Suppressor macrophage treated with lipopolysaccharide for 1 hour (primary cell): ENCODE data around the gene HGFAC.
"Not testable (repeated sequence)": the region's sequence is repeated elsewhere in the genome, so short reads cannot be mapped to it uniquely, and the experiment has no call there.

ENCODE experiments used
- DNase-seq, 3 donors: peaks; one replicate each; pipeline ENCODE4 v3.0.0-alpha.2; 2020 to 2022

HGFAC gene

DNA sequence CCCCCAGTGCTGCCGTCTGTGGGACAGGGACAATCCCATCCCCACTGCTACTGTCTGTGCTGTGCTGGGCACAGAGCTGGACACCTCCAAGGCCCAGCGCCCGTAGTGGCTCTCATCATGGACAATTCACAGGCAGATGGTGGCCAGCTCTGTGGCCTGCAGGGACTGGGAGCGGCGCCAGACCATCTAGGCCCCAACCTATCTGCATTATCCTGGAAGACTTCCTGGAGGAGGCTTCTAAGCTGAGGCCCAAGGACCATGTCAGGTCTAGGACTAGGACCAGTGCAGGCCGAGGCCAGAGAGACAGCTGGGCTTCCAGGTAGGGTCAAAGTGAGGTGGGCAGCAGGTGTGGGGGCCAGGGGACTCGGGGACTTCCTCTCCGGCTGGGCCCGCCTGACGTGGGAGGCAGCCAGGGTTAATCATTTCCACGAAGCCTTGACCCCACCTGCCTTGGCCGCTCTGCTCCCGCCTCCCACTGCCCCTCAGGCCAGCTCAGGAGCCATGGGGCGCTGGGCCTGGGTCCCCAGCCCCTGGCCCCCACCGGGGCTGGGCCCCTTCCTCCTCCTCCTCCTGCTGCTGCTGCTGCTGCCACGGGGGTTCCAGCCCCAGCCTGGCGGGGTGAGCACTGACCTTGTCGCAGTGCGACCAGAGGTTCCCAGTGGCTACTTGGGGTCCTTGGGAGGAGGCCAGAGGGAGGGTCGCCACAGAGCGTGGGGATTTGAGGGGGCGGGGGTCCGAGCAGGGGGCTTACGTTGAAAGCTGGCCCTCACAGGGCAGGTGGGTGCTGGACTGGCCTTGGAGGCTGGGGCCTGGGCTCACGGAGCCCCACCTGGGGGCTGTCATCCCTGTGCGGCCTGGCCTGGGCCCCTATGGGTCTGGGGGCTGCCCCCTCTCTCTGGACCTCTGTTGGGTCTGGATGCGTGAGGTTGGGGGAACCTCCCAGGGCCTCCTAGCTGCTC lies at the start of gene HGFAC:
TSS of gene HGFAC (plus strand) at position 468 of the 959 bp plus-strand sequence. CDS start at position 502, 34 bp downstream.
- DNase-seq: no peak

DNA sequence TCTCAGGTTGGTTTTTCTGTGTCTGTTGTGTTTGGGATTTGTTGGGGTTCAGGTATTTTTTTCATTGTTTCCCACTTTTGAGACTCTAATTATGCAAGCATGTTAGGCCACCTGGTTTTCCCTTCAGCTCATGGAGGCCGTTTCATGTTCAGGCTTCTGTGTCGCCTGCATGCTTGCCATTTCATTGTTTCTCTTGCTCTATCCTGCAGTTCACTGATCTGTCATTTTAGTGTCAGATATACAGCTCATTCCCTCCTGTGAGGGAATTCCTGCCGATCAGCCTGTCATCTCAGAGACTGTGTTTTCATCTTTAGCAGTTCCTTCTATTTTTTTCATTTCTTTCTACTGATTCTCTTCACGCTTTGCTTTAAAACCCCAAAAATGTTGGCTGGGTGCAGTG lies 49.4 kb upstream of the HGFAC start:
- DNase-seq: no peak

DNA sequence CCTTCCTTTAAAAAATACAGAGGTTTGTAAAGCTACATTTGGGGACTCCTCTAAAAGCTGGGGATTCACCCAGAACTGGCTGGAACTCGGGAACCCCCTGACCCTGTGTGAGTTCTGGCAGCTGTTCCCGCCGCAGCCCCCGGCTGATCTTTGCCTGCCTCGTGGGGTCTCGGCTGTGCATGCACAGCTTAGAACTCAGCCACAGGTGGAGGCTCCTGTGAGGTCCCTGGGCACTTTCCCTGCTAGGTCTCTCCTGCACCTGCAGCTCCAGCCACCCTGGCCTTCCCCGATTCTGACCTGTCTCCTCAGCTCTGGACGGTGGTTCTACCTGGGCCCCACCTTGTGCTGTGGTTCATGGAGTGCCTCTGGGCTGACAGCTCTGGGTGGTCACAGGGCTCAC lies 48.6 kb upstream of the HGFAC start:
- DNase-seq: no peak

DNA sequence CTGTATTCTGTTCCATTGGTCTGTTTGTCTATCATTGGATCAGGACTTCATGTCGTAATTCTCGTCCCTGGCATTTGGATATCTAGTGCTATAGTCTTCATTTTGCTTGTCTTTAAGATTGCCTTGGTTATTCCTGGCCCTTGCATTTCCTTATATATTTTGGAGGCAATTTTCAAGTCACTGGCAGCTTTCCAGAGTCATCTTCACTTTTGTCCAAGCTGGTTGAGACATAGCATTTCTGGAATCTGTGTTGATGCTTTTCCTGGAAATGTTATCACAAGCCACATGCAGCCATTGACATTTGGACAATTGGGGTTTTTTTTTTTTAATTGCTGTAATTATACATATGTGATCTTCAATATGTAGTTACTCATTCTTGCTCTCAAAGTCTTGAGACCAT lies 45.2 kb upstream of the HGFAC start:
- DNase-seq: no peak

DNA sequence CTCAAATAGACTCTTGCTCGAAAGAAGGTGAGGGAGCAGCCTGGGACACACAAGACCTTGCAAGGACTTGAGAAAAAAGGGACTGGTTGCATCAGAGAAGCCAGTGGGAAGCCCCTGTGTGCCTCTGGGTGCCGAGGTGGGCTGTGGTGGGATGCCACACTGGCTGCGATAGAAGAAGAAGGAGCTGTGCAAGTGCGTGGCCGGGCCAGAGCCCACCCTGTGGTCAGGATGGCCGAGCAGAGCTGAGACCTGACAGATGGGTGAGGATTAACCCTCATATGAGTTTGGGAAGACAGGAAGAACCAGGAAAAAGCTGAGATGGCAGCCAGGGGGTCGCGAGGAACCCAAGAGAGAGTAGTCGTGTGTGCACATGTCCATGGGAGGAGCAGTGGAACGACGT lies 44.6 kb upstream of the HGFAC start:
- no peak for DNase-seq

DNA sequence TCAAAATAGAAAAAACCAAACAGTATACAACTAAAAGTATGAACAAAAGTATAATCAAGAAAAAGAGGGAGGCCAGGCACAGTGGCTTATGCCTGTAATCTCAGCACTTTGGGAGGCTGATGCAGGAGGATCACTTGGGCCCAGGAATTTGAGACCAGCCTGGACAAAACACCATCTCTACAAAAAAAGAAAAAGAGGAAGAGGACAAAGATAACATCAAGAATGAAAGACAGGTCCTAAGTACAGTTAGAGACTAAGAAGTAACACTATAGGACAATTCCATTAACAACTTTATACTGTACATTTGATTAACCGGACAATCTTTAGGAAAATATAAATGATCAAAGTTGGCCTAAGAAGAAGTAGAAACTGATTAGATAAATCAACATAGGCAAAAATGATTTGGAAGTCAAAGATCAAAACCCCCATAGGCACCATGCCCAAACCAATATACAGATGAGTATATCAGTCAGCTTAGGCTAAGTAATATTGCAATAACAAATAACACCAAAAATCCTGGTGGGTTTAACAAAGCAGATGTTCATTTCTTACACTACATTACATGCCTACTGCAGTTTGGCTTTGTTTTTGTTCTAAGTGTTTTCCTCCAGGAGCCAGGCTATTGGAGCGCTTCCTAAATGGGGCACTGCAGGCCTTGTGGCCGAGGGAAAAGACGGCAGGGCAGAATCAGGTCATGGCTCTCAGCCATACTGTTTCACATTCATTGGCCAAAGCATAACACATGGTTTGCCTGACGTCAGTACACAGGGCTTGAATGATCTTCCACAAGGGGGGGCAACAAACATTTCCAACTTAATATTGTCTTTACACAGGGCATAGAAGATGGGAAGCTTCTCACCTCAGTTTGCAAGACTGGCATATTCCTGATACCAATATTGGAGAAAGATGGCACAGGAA lies 42.2 kb upstream of the HGFAC start:
- DNase-seq: no peak

DNA sequence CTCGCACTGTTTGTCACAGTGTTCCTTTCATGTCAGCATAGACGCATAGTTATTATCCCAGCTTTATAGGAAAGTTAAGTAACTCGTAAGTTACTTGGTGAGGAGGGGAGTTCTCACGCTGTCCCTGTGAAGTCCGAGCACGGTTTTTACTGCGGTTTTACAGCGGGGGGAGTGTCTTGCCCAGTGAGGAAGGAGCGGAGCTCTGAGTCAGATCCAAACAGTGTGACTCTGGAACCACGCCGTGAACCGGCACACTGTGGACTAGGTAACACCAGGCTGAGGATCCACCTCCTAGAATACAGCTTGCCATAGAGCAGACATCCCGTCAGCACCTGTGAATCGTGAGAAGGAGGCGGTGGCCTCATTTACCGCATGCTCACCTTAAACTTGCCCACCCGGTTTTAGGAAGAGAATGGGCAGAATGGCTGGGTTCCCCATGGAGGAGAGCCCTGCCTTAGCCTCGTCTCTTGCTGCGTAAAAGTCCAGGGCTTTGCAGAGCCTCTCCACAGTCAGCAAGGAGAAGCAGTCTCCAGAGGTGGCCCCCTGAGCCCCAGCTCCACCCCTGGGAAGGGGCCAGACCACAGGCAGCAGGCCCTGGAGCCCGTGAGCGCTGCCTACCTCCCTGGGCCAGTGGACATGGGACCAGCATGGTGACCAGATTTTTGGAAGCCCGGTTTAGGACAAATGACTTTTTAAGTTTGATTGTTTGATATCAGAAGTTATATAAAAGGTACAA lies 40.2 kb upstream of the HGFAC start:
- DNase-seq: no peak

DNA sequence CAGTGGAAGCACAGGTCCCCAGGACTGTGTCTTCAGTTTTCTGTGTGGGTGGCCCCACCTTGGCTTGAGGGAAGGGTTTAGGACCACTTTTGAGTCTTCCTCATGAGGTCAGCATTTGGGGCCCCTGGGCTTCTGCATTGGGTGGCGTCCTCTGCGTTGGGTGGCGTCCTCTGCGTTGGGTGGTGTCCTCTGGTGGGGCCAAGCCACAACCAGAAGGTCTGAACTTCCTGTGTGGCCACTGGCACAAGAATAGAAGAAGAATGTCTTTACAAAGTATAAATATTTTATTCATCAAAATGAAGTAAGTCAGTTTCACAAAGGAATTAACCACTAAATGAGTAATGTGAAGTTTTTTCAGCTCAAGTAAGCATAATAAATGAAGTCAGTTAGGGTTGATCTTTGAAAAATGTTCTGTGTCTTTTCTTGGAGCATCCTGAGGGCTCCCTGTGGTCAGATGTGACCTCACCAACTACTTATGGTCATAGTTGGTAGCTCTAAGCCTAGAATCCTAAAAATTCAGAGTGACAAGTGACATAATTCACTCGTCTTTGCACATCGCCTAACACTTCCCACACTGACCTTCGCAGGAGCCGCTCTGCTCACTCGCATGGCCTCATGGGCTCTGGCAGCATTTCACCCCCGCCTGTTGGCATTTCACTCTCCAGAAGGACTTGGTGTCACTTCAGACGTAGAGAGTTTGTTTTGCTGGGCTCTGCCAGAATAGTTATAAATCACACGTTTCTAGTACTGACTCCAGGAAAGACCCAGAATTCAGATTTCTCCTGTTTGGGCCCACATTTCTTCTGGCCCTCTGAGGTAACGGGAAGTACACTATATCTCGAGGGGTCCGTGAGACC lies 39.0 kb upstream of the HGFAC start:
- peak; percentile 39 to 60 (median 57) for DNase-seq

DNA sequence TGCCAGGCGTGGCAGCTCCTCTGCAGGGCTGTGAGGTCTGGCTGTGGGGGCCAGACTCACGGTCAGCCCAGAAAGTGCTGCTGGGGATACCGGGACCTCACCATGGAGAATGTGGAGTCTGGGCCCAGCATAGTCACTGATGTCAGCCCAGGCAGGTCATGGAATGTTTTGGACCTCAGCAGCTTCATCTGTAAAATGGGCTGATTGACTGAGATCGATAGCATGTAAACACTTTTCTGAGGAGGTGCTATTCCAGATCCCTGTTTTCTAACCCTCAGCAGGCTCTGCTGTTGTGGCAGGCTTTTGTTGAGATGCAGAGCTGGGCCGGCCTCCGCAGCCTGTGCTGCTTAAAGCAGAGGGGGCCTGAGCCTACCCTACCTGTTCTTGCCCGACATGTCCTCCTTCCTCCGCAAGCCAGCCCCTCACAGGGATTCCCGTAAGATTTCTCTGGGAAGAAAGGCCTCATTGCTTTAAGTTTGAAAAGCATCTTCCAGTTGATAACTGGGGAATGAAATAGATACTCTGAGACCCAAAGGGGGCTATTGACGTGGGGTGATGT lies 38.3 kb upstream of the HGFAC start:
- no peak for DNase-seq

DNA sequence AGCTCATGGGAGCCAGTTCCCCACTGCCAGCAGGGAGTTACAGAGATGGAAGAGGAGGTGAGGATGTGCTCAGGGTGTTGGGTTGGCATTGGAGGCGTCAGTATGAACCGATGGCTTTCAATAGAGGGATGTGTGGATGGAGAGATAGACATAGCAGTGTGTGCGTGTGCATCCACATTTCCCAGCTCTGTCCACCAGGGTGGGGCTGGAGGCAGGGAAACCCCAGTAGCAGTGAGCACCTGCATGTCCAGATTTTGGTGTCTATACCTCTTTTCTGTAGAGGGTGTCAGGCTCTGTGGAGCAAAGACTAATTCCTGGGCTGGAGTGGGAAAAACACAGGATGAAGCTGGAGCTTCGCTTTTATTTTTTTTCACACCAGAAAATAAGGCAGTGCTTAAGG lies 37.2 kb upstream of the HGFAC start:
- no peak for DNase-seq

DNA sequence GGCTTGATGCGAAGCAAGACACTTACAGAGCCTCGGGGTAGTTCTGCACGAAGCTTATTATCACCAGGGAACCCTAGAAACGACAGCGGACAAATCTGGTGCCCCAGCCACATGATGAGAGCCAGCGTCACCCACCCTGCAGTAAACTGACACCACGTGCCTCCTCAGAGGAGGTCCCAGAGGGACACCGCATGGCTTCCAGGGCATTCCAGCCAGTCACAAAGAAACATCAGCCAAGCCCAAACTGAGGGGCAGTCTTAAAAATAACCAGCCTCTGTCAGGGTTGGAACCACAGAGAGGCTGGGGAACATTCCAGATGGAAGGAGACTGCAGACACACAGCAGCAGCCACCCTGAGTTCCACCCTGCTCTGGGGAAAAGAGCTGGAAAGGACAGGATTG lies 36.6 kb upstream of the HGFAC start:
- DNase-seq: no peak

DNA sequence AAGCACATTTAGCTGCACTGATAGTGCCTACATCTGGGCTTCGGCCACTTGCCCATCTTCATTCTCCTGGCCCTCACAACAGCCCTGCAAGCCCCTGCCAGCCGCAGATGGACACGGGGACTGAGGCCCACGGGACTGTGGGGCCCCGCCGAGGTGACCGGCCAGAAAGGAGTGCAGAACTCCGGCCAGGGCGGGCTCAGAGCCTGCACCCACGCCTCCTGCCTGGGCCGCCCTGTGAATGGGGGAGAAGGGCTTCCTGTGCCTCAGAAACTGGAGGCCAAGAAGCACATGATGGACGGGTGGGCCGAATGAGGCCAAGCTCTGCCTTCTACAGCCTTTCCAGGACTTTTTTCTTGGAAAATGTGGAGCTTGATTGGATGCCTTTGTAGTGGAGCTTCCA lies 35.7 kb upstream of the HGFAC start:
- no peak for DNase-seq

DNA sequence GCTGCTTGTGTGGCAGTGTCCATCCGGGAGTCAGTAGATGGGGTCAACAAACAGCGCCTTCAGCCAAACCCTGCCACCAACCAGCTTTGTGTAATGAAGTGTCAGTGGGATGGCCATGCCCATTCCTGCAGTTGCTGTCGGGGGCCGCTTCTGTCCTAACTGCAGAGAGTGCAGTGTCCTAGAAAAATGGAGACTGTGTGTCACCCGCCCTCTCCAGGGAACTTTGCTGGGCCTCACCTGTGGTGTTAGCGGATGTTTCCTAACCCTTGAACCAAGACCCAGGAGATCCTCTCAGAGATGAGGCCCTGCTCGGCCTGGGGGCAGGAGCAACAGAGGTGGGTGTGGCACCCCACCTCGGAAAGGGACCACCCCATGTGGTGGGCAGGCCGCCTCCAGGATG lies 35.3 kb upstream of the HGFAC start:
- DNase-seq: no peak

DNA sequence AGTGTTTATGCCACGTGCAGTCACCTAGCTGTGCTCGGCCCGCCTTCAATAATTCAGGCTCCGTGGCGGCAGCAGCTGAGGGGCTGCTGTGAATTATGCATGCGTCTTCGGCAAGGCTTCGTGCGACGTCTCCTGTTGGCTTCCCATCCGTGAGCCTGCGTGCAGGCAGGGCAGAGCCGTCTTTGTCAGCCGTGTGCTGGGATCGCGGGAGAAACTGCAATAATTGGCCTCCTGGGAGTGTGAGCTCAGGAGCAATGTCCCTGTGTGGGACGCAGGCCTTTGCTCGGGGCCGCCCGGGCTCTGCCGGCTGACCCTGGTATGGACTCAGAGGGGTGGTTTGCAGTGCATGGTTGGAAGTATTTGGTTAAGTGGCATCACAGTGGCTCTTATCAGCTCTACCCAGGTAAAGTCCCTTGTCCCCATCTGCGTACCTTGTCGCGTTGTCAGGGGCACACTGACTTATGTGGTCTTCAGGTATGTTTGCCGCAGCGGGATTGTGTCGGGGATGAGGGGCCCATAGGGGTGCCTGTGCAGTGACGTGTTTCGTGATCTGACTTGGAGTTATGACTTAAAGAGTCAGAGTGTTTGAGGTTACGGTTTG lies 34.5 kb upstream of the HGFAC start:
- no peak for DNase-seq

DNA sequence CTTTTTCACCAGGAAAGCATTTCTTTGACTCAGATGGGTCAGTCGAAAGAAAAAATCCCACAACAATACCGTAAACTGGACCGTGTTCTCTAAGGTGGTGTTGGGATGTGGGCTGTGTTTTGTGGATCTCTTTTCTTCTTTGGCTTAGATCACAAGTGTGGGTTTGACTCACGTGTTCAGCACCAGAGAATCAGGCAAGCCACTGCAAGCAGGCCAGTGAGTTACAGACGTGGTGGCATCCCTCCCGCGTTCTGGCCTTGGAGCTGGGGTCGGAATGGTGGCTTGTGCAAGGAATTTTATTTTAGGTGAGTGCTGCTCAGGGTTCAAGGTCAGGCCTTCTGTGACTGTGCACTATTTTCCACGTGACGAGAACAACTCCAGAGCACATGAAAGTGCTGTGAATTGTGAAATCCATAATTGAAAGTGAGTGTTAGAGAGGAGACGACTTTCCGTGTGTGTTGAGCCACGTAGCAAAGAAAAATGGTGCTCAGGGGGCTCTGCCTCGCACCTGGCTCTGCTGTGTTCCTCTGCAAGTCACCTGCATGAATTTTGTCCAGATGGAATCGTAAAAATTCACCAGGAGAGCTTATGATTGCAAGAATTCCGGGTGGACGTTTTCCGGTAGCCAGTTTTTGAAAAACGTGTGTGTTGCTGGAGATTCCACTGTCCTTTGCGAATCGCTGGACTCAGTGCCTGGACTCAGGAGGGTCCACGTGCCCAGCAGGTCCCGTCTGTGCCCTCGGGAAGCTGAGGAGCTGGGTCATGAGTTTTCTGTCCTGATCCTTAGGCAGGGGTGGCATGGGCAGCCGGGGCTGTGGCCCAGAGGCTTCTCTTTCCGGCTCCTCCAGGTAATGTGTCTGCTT lies 33.6 kb upstream of the HGFAC start:
- no peak for DNase-seq

DNA sequence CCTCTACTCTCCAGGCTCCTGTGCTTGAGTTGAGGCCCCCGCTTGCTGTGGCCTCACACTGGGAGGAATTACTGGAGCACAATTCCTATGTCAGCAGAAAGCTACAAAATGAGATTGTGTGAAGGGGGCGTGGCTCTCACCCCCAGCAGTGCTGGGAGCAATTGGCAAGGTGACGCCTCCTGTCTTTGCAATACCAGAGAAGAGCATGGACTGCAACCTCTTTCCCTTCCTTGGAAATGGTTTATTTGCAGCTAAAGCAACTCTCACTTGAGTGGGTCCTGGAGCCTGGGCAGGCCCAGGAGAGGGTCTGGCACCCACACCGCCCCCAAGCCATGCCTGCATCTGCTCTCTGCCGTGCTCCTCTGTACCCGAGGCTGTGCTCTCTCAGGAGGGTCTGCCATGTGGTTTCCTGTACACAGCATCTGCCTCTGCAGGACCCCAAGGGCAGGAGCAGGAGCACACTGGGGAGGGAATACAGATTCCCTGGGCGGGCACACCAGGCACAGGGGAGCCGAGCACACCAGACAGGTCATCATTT lies 32.9 kb upstream of the HGFAC start:
- no peak for DNase-seq

DNA sequence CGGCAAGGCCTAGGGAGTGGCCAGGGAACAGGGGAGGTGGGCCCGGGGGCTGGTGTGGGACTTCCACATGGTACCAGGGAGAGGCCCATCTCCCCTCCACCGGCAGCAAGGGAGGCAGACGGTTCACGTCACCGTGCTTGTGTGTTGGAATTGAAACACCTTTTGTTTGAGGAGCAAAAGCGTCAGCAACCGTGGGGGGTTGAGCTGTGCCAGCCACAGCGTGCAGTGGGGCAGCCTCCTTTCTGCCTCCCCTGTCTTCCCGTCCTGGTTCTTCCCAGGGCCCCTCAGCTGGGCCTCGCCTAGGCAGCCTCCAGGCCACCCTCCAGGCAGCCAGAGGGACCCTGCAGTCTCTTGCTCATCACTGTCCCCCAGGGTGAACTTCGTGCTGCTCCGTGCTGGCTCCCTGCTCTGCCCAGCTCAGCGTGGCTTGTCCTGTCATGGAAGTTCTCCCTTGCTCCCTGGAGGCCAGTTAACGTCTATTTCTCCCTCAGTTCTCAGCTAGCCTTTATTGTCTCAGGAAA lies 32.1 kb upstream of the HGFAC start:
- DNase-seq: no peak

DNA sequence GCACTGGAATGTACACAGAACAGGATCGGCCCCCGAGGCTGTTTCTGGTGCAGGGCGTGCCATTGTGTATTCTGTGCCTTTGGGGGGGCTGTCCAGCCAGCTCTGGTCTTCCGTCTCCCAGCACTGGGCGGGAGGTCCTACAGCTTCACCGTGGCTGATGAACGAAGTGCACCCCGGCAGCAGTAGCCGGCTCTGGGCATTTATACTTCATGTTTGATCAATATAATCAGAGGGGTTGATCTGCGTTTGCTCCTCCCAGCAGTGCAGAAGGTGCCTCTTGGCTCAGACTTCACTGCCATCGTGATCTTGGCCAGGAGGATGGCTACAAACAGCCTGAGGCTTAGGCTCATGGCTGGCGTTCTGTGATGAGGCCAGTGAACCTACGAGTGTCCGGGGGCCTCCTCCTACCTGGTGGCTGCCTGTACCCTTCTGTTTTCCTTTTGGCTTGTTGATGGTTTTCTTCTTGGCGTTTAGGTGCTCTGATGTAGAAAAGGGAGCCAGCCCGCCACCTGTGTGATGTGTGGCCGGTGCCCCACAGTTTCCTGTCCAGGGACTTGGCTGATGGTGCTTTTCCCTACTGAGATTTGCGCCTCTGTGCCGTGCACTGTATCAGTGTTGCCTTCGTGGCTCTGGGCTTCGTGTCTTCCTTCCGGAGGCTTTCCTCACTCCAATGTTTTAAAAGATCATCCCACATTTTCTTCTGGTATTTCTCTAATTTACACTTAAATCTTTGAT lies 31.2 kb upstream of the HGFAC start:
- DNase-seq: no peak

DNA sequence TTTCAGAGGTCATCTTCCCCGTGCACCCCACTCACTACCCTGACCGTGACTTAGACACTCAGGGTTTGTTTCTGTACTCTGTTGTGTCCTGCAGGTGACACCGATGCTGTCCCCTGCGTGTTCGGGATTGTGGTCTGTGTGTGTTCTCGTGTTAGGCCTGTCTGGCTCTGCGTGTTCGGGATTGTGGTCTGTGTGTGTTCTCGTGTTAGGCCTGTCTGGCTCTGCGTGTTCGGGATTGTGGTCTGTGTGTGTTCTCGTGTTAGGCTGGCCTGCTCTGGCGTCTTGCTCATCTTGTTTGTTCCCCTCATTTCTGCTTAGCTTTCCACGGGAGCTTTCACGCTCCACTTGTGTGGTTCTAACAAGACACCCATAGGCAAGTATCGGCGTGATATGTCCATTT lies 30.6 kb upstream of the HGFAC start:
- DNase-seq: not testable (repeated sequence)
